Mesendoderm (in vitro differentiated cells): ENCODE results near the gene KRTAP10-12.
A peak's percentile ranks its signal among the peaks of the same experiment; 100 is the strongest.

Experiments
- DNase-seq: peaks from one replicate; pipeline ENCODE4 v3.0.0; 2013
- H2AK5ac ChIP-seq: 2 replicates; pipeline ENCODE4 v1.6.1; 2013; ENCODE audit warnings: low read length, inconsistent platforms
- H2BK120ac ChIP-seq: 2 replicates; pipeline ENCODE4 v1.6.1; 2013; ENCODE audit warnings: low read depth, mild to moderate bottlenecking, low read length, moderate library complexity, mixed read lengths
- H2BK15ac ChIP-seq: replicated peaks from 2 replicates; pipeline ENCODE4 v1.6.1; 2013; ENCODE audit warnings: low read depth, mild to moderate bottlenecking, moderate library complexity
- H2BK5ac ChIP-seq: 2 replicates; pipeline ENCODE4 v1.6.1; 2013; ENCODE audit warnings: low read length, inconsistent platforms
- H3K18ac ChIP-seq: 2 replicates; pipeline ENCODE4 v1.6.1; 2013; ENCODE audit warnings: mild to moderate bottlenecking, low read length, mixed read lengths
- H3K23ac ChIP-seq: one replicate; pipeline ENCODE4 v1.6.1; 2013; ENCODE audit warnings: low read length
- H3K27ac ChIP-seq: 2 replicates; pipeline ENCODE4 v1.5.1; 2013; ENCODE audit warnings: low read depth, mild to moderate bottlenecking, inconsistent platforms, low read length, moderate library complexity
- H3K27me3 ChIP-seq: 2 replicates; pipeline ENCODE4 v1.6.1; 2013; ENCODE audit warnings: low read length, control low read depth, mild to moderate bottlenecking, inconsistent platforms; ENCODE audit not compliant: insufficient read depth, poor library complexity
- H3K36me3 ChIP-seq: 2 replicates; pipeline ENCODE4 v1.6.1; 2013; ENCODE audit warnings: low read length, inconsistent platforms; ENCODE audit not compliant: control insufficient read depth, insufficient read depth
- H3K4ac ChIP-seq: one replicate; pipeline ENCODE4 v1.6.1; 2013; ENCODE audit warnings: low read depth, mild to moderate bottlenecking, low read length, moderate library complexity
- H3K4me1 ChIP-seq: 2 replicates; pipeline ENCODE4 v1.6.1; 2013; ENCODE audit warnings: low read depth, low read length, inconsistent platforms; ENCODE audit not compliant: control insufficient read depth
- H3K4me2 ChIP-seq: 2 replicates; pipeline ENCODE4 v1.6.1; 2013; ENCODE audit warnings: low read length
- H3K4me3 ChIP-seq: 2 replicates; pipeline ENCODE4 v1.5.1; 2013; ENCODE audit warnings: mild to moderate bottlenecking, low read length
- H3K56ac ChIP-seq: one replicate; pipeline ENCODE4 v1.6.1; 2013; ENCODE audit warnings: low read length
- H3K79me1 ChIP-seq: 2 replicates; pipeline ENCODE4 v1.6.1; 2013; ENCODE audit warnings: low read length, inconsistent platforms
- H3K79me2 ChIP-seq: 2 replicates; pipeline ENCODE4 v1.6.1; 2013; ENCODE audit warnings: mild to moderate bottlenecking, low read length; ENCODE audit not compliant: control insufficient read depth, insufficient read depth
- H3K9ac ChIP-seq: 2 replicates; pipeline ENCODE4 v1.6.1; 2013; ENCODE audit warnings: low read length, inconsistent platforms
- H4K5ac ChIP-seq: one replicate; pipeline ENCODE4 v1.6.1; 2013; ENCODE audit warnings: low read length
- H4K8ac ChIP-seq: one replicate; pipeline ENCODE4 v1.6.1; 2013; ENCODE audit warnings: low read depth, mild to moderate bottlenecking, control low read depth, low read length, moderate library complexity
- WGBS: extraction: QIAGEN DNeasy Blood & Tissue Kit; methylation state at CpG from one replicate; pipeline ENCODE4 v1.1.7; 2013; ENCODE audit warnings: low lambda C conversion rate, missing lambda C conversion rate; ENCODE audit not compliant: insufficient coverage; ENCODE audit errors: extremely low coverage; 5-methylcytosine and 5-hydroxymethylcytosine counted together

The KRTAP10-12 gene

DNA sequence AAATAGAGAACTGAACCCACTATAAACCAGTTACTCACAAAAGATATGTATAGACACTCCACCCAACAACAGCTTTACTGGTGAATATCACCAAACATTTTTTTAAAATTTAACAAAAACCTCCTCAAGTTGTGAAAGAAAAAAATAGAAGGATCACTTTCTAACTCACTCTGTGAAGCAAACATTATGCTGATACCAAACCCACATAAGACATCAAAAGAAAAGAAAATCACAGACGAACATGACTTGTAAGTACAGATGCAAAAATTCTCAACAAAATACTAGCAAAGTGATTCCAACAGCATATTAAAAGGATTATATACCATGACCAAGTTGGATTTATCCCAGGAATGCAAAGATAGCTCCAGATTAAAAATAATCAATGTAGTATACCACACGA is 5.3 kb upstream of the KRTAP10-12 start:
- Histone ChIP-seq H3K4me1 (peaks cover 5% of the 10 kb centered on the region), H3K79me2 (peaks cover 2% of the 10 kb centered on the region), H3K9ac (no peak overlapping the region), H2BK15ac (no peak overlapping the region), H2BK120ac (no peak overlapping the region), H3K23ac (no peak overlapping the region), H3K27ac (no peak overlapping the region), H3K4ac (no peak overlapping the region), H3K79me1 (no peaks in the 10 kb centered on the region), H3K18ac (no peak overlapping the region), H3K4me2 (no peak overlapping the region), H4K5ac (no peak overlapping the region), H2BK5ac (no peak overlapping the region), H4K8ac (no peak overlapping the region), H2AK5ac (no peak overlapping the region), H3K4me3 (no peak overlapping the region), H3K36me3 (no peaks in the 10 kb centered on the region), H3K56ac (no peak overlapping the region), H3K27me3 (no peaks in the 10 kb centered on the region)
- DNase-seq, result no peak
- no CpG with 5 or more reads among the region's 2 CpGs for WGBS

DNA sequence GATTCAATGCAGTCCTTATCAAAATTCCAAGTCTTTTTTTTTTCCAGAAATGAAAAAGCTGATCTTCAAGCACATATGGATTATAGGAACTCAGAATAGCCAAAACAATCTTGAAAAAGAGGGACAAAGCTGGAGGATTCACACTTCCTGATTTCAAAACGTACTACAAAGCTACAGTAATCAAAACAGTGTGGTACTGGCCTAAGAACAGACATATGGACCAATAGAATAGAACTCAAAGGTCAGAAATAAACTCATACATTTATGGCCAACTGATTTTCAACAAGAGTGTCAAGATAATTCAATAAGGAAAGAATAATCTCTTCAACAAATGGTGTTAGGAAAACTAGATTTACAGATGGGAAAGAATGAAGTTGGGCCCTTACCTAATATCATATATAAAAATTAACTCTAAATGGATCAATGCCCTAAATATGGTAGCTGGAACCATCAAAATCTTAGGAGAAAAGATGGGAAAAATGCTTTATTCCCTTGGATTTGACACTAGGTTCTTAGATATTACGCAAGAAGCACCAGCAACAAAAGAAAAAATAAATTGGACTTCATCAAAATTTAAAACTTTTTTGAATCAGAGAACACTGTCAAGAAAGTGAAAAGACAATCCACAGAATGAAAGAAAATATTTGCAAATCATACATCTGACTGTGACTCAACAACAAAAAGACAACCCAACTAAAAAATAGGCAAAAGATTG is 4.0 kb upstream of the KRTAP10-12 start:
- Histone ChIP-seq H3K23ac (no peak overlapping the region), H2AK5ac (no peak overlapping the region), H2BK120ac (no peak overlapping the region), H3K36me3 (no peaks in the 10 kb centered on the region), H3K27ac (no peak overlapping the region), H4K8ac (no peak overlapping the region), H3K79me2 (peaks cover 2% of the 10 kb centered on the region), H3K4ac (no peak overlapping the region), H3K4me3 (no peak overlapping the region), H3K18ac (no peak overlapping the region), H2BK5ac (no peak overlapping the region), H3K4me2 (no peak overlapping the region), H3K27me3 (no peaks in the 10 kb centered on the region), H3K4me1 (peaks cover 3% of the 10 kb centered on the region), H2BK15ac (no peak overlapping the region), H3K9ac (no peak overlapping the region), H3K56ac (no peak overlapping the region), H3K79me1 (no peaks in the 10 kb centered on the region), H4K5ac (no peak overlapping the region)
- no CpG with 5 or more reads among the region's 2 CpGs for WGBS
- no peak for DNase-seq

DNA sequence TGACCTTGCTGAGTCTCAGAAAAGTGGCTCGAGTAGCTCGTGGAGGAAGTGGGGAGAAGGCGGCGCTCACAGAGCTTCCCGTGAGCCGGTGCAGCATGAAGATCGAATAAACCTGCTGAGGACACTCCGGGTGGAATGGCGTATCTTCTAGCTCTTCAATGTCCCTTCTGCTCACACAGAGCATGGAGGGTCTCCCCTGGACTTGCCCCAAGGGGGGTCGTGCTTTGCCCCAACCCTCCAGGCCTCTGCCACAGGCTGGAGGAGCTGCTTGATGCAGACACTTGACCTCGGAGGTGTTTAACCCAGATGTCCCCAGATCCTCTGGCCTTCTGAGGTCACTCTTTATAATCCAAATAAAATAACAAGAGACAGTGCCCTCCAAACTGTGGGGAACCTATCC is 2.2 kb upstream of the KRTAP10-12 start:
- no peak overlapping the region for H3K9ac ChIP-seq
- no peak overlapping the region for H2BK120ac ChIP-seq
- H2BK15ac ChIP-seq, result no peak overlapping the region
- H2BK5ac ChIP-seq, result no peak overlapping the region
- no peak overlapping the region for H2AK5ac ChIP-seq
- H3K4me2 ChIP-seq, result no peak overlapping the region
- no CpG with 5 or more reads among the region's 11 CpGs for whole genome bisulfite sequencing
- no peak overlapping the region for H3K23ac ChIP-seq
- no peak overlapping the region for H4K5ac ChIP-seq
- H3K18ac ChIP-seq, result no peak overlapping the region
- no peak overlapping the region for H3K27ac ChIP-seq
- H3K79me1 ChIP-seq, result no peaks in the 10 kb centered on the region
- no peak for DNase-seq
- no peak overlapping the region for H3K4ac ChIP-seq
- H3K4me3 ChIP-seq, result no peak overlapping the region
- no peaks in the 10 kb centered on the region for H3K27me3 ChIP-seq
- H3K36me3 ChIP-seq, result no peaks in the 10 kb centered on the region
- peaks cover 7% of the 10 kb centered on the region for H3K4me1 ChIP-seq
- no peak overlapping the region for H3K56ac ChIP-seq
- H3K79me2 ChIP-seq, result peaks cover 2% of the 10 kb centered on the region
- no peak overlapping the region for H4K8ac ChIP-seq

- H3K56ac ChIP-seq, result no peak overlapping the region
- no peaks in the 10 kb centered on the region for H3K79me1 ChIP-seq
- no peak overlapping the region for H3K23ac ChIP-seq
- H3K18ac ChIP-seq, result no peak overlapping the region
- no peak overlapping the region for H2BK120ac ChIP-seq
- no peak overlapping the region for H3K4me2 ChIP-seq
- H3K79me2 ChIP-seq, result peaks cover 2% of the 10 kb centered on the region
- no peak overlapping the region for H3K4ac ChIP-seq
- no peak for DNase-seq
- no peak overlapping the region for H3K27ac ChIP-seq
- no peak overlapping the region for H2BK5ac ChIP-seq
- no peaks in the 10 kb centered on the region for H3K36me3 ChIP-seq
- H4K8ac ChIP-seq, result no peak overlapping the region
- H2AK5ac ChIP-seq, result no peak overlapping the region
- no peak overlapping the region for H3K4me3 ChIP-seq
- H3K4me1 ChIP-seq, result peaks cover 7% of the 10 kb centered on the region
- H3K9ac ChIP-seq, result no peak overlapping the region
- no peak overlapping the region for H2BK15ac ChIP-seq
- no CpG with 5 or more reads among the region's 8 CpGs for WGBS
- H4K5ac ChIP-seq, result no peak overlapping the region
- H3K27me3 ChIP-seq, result no peaks in the 10 kb centered on the region
These were observed 1.8 kb upstream of the KRTAP10-12 start for GRCh38 chr21:44695184-44695583.

- Histone ChIP-seq H2BK120ac (no peak overlapping the region), H3K56ac (peak overlapping the region; percentile 64), H3K18ac (peak overlapping the region; percentile 18), H3K27me3 (no peaks in the 10 kb centered on the region), H3K79me2 (peaks cover 2% of the 10 kb centered on the region), H2BK5ac (no peak overlapping the region), H4K5ac (no peak overlapping the region), H3K36me3 (no peaks in the 10 kb centered on the region), H3K4ac (no peak overlapping the region), H2BK15ac (no peak overlapping the region), H3K79me1 (no peaks in the 10 kb centered on the region), H2AK5ac (peak overlapping the region; percentile 65), H3K4me3 (no peak overlapping the region), H3K4me2 (no peak overlapping the region), H3K4me1 (peaks cover 7% of the 10 kb centered on the region), H3K27ac (no peak overlapping the region), H3K23ac (no peak overlapping the region), H4K8ac (no peak overlapping the region), H3K9ac (no peak overlapping the region)
- no CpG with 5 or more reads among the region's 8 CpGs for WGBS
- no peak for DNase-seq
These were observed 1.3 kb upstream of the KRTAP10-12 start for GRCh38 chr21:44695641-44696040.

DNA sequence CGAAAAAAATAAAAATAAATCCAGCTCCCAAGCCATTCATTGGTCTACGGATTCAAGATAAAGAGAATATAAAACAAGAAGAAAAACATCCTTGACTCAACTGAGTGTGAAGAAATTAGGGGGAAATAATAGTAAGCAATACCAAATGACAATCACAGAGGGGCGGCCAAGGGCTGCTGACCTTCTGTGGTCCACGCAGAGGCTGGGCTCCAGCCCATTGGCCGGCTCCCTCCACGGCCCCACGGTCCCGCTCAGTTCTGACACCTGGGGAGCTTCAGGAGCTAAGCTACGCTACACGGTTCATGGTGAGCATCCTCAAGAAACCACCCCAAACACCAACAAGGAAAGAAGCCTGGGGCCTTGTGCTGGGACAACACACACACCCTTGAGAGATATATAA is 400 bp upstream of the KRTAP10-12 start:
- H3K9ac ChIP-seq, result no peak overlapping the region
- H3K79me1 ChIP-seq, result no peaks in the 10 kb centered on the region
- H3K23ac ChIP-seq, result no peak overlapping the region
- H4K5ac ChIP-seq, result no peak overlapping the region
- no peak overlapping the region for H2AK5ac ChIP-seq
- H3K27ac ChIP-seq, result no peak overlapping the region
- no peak overlapping the region for H2BK15ac ChIP-seq
- no peak overlapping the region for H3K4me3 ChIP-seq
- H2BK120ac ChIP-seq, result no peak overlapping the region
- H3K36me3 ChIP-seq, result no peaks in the 10 kb centered on the region
- no peak for DNase-seq
- H3K4me2 ChIP-seq, result no peak overlapping the region
- H3K27me3 ChIP-seq, result no peaks in the 10 kb centered on the region
- WGBS, result no CpG with 5 or more reads among the region's 10 CpGs
- H4K8ac ChIP-seq, result no peak overlapping the region
- H3K79me2 ChIP-seq, result peaks cover 2% of the 10 kb centered on the region
- no peak overlapping the region for H2BK5ac ChIP-seq
- H3K18ac ChIP-seq, result no peak overlapping the region
- H3K4ac ChIP-seq, result no peak overlapping the region
- peaks cover 7% of the 10 kb centered on the region for H3K4me1 ChIP-seq
- peak overlapping the region; percentile 15 for H3K56ac ChIP-seq
